Hepatocyte (in vitro differentiated cells): ENCODE results near the gene QRICH1.
"Not testable (repeated sequence)": the region's sequence is repeated elsewhere in the genome, so short reads cannot be mapped to it uniquely, and the experiment has no call there.

ENCODE experiments used
- CTCF ChIP-seq: fragments of 200-600 bp; sonication (generic); IDR thresholded peaks from 2 replicates; pipeline ENCODE4 v1.5.1; 2016; ENCODE audit warnings: antibody characterized with exemption, mild to moderate bottlenecking; ENCODE audit not compliant: poor library complexity
- EZH2 ChIP-seq: fragments of 200-600 bp; sonication (generic); IDR thresholded peaks from 2 replicates; pipeline ENCODE4 v1.6.1; 2016; ENCODE audit warnings: antibody characterized with exemption, mild to moderate bottlenecking, borderline replicate concordance
- EZH2phosphoT487 ChIP-seq: fragments of 200-600 bp; sonication (generic); IDR thresholded peaks from one replicate; pipeline ENCODE4 v1.6.1; 2018; ENCODE audit warnings: antibody characterized with exemption, mild to moderate bottlenecking, low read depth, moderate library complexity; ENCODE audit not compliant: unreplicated experiment, severe bottlenecking

- not testable (repeated sequence) for TF ChIP-seq EZH2, CTCF, EZH2phosphoT487
Measured at GRCh38 chr3:49008627-49009026, 85.2 kb downstream of the QRICH1 start.
